Testis (tissue), 2 donors: ENCODE measurements around the gene GNG13.

Experiments used
- POLR2A ChIP-seq: fragments of 450-650 bp; IDR thresholded peaks from one replicate; pipeline ENCODE4 v1.6.1; 2017; ENCODE audit warnings: antibody characterized with exemption, mild to moderate bottlenecking, moderate library complexity
- TF ChIP-seq, protein P1 (sequence below), 3 experiments: fragments of 450-650 bp in 2 of 3; fragments of 200-600 bp in 1 of 3; sonication (generic) in 1 of 3; IDR thresholded peaks; one replicate each; pipeline ENCODE4 v1.5.1; 2016 to 2019; ENCODE audit warnings: antibody characterized with exemption in 3 of 3, mild to moderate bottlenecking in 2 of 3, moderate library complexity in 1 of 3

DNA sequence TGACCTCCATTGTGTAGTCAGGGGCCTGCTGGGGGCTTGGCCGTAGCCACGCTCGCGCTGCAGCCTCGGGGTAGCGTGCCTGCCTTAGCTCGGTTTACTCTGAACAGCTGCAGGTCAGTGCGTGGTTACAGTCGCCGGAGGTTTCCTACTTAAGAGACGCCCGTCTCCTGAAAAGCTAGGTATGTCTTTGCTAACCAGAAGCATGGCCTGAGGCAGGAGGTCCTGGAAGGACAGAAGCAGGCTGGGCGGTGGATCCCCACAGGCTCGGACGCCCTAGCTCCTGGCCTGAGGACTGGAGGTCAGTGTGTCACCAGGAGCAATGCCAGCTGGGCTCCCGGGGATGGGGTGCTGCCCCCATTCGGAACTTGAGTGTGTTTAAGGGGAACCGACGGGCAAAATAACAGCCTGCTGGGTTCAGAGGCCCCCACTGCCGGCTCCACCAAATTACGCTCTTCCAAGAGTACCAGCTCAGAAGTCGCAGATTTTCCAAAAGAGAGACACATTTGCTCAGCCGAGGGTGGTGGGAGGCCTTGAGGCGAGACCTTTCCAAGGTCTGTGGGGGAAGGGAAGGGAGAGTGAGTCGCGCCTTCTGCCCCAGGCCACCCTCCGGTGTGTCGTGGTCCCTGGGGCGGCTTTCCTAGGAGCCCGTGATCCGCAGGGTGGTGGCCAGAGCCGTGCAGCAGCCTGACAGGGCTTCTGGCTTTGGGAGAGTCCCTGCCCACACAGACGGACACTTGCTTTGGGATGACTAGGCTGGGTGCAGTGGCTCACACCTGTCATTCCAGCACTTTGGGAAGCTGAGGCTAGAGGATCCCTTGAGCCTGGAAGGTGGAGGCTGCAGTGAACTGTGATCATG lies 3.9 kb upstream of the GNG13 start:
- TF ChIP-seq POLR2A = no peak
- TF ChIP-seq, protein P1, sequence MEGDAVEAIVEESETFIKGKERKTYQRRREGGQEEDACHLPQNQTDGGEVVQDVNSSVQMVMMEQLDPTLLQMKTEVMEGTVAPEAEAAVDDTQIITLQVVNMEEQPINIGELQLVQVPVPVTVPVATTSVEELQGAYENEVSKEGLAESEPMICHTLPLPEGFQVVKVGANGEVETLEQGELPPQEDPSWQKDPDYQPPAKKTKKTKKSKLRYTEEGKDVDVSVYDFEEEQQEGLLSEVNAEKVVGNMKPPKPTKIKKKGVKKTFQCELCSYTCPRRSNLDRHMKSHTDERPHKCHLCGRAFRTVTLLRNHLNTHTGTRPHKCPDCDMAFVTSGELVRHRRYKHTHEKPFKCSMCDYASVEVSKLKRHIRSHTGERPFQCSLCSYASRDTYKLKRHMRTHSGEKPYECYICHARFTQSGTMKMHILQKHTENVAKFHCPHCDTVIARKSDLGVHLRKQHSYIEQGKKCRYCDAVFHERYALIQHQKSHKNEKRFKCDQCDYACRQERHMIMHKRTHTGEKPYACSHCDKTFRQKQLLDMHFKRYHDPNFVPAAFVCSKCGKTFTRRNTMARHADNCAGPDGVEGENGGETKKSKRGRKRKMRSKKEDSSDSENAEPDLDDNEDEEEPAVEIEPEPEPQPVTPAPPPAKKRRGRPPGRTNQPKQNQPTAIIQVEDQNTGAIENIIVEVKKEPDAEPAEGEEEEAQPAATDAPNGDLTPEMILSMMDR (IDR thresholded peaks at IDR 0.05) = no peak
